ENCODE results near the gene CLCA1.

DNA sequence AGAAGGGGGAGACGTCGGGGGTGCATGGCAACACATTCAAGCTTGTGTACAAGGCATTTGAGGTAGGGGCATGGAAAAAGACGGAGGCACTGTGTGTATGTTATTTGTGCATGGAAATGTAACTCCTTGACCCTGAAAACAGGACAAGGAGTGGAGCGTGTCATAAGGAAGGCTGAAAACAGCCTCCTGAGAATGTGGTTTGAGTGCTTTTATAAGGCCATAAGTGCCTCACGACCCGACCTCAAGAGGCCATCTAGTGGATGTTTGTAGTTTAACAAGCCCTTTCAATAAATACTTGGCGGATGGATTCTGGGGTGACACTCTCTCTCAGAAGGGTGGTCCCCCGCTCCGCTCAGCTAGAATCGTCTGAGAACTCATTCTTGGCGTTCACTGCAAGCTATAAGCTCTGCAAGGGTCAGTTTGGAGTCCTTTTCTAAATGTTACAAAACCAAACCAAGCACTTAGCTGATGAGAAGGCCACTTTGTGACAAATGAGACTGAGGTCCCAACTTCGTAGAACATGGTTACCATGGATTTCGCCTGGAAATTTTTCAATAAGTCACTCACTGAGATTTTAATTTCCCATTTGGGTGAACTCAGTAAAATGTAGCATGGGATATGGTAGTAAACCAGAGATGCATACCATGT lies 39.3 kb downstream of the CLCA1 start:
- TF ChIP-seq, protein P1, sequence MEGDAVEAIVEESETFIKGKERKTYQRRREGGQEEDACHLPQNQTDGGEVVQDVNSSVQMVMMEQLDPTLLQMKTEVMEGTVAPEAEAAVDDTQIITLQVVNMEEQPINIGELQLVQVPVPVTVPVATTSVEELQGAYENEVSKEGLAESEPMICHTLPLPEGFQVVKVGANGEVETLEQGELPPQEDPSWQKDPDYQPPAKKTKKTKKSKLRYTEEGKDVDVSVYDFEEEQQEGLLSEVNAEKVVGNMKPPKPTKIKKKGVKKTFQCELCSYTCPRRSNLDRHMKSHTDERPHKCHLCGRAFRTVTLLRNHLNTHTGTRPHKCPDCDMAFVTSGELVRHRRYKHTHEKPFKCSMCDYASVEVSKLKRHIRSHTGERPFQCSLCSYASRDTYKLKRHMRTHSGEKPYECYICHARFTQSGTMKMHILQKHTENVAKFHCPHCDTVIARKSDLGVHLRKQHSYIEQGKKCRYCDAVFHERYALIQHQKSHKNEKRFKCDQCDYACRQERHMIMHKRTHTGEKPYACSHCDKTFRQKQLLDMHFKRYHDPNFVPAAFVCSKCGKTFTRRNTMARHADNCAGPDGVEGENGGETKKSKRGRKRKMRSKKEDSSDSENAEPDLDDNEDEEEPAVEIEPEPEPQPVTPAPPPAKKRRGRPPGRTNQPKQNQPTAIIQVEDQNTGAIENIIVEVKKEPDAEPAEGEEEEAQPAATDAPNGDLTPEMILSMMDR (IDR thresholded peaks at IDR 0.05): peak in 1 of 3 donors; percentile 29
- no peak for TF ChIP-seq EP300 (IDR thresholded peaks at IDR 0.05)
- no peak for TF ChIP-seq POLR2A (IDR thresholded peaks at IDR 0.05)

All from ovary (tissue), 3 donors.